IPS-11a (cell line): ENCODE results near the gene ISG20L2.
"Not testable (repeated sequence)": the region's sequence is repeated elsewhere in the genome, so short reads cannot be mapped to it uniquely, and the experiment has no call there.

ENCODE experiments used
- H3K4me3 ChIP-seq: one replicate; pipeline ENCODE4 v1.5.1; 2013; ENCODE audit warnings: low read depth, low read length, control low read depth

ISG20L2 gene

DNA sequence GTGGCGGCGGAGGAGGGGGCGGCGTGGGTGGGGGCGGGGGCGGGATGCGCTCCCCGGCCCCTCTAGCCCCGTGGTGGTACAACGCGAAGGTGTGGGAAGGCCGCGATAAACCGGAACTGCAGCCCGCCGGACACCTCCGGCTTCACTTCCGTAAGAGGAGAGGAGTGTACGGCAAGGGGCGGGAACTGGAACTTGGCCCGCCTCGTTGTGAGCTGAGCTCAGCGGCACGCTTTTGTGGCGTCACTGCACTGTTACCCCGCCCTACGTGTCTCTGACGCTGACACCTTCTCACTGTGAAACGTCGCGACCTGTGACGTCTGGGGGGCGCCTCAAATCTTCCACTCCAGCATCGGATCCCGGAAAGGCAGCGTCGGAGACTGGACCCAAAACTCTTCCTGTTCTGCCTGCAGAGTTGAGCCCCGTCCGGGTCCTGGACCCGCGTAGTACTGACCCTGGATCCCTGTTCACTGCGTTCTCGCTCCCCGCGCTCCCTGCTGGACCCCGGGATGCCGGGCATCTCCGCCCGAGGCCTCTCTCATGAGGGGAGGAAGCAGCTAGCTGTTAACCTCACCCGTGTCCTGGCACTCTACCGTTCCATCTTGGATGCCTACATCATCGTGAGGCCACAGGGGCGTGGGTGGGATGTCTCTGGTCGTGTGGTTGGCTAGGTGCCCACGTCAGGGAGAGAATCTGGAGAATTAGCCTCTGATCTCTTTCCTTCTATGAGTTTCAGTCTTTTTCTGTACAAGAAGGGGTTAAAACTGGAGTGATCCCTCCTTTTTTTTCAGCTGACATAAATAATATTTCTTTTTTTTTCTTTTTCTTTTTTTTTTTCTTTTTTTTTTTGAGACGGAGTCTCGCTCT lies at the start of gene ISG20L2:
Gene ISG20L2, minus strand, starts transcription at position 168 of the 864 bp plus-strand sequence. CDS start 1,114 bp downstream, outside the sequence.
- H3K4me3 ChIP-seq = peak within 1 kb of the TSS; percentile 100

- H3K4me3 ChIP-seq = no peak overlapping the region
Observed at GRCh38 chr1:156777573-156777972, 49.0 kb upstream of the ISG20L2 start.

DNA sequence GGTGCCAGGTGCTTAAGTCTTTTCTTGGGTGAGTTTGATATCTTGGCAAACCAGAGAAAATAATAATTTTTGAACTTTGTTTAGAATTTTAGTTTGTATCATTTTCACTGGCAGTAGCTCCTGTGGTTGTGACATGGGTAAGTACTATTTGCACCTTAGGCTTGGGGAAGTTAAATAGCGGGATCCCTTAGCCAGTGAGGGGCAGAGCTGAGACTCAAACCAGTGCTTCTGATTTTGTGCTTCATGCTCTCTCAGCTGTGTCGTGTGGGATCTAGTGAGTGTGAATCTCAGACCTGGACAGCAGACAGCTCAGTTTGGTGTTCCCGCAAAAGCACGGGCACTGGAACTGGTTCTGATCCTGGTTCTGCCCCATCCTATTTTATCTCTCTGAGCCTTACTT lies 48.4 kb upstream of the ISG20L2 start:
- no peak overlapping the region for H3K4me3 ChIP-seq

DNA sequence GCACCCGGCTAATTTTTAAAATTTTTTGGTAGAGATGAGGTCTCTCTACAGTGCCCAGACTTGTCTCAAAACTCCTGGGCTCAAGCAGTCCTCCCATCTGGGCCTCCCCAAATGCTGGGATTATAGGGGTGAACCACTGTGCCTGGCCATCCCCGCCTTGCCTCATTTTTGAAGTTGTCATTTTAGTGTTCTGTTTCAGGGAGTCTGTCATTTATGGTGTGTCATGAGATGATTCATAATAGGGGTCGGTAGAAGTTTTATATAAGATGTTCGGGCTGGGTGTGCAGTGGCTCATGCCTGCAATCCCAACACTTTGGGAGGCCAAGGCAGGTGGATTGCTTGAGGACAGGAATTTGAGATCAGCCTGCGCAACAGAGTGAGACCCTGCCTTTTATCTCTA lies 47.2 kb upstream of the ISG20L2 start:
- no peak overlapping the region for H3K4me3 ChIP-seq

GRCh38 chr1:156773607-156774006 lies 45.0 kb upstream of the ISG20L2 start:
- no peak overlapping the region for H3K4me3 ChIP-seq

DNA sequence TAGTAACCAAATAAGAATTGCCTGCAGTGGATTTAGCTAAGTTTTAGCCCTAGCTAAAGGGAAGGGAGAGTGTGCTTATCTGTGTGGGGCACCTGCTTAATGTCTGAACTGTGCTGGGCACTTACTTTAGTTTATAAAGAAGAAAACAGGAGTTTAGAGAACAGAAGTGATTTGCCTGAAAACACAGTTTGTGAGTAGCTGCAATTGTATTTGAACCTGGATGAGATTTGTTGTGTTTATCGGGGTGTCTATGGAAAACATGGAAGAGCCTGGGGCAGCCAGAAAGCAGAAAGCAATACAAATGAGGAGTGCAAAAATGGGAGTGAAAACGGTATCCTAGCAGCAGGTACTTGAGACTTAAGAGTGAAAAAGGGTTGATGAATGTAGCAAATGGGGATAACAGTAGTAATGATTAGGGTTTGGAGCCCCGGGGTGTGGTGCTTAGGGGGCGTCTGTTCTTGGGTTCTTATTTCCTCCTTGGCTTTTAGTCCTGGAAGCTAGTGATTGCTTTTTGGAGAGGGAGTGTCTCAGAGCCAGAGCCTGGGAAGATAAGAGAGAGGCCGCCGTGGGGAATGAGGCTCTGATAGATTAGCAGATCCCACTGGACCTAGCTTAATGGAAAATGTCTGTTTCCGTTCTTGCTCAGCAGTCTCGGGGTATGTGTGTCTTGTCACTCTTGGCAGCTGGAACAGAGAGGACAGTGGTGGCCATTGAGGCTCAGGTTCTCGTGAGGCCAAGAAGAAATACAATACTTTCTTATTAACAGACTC lies 44.3 kb upstream of the ISG20L2 start:
- H3K4me3 ChIP-seq = no peak overlapping the region

GRCh38 chr1:156772222-156772621 lies 43.7 kb upstream of the ISG20L2 start:
- no peak overlapping the region for H3K4me3 ChIP-seq

DNA sequence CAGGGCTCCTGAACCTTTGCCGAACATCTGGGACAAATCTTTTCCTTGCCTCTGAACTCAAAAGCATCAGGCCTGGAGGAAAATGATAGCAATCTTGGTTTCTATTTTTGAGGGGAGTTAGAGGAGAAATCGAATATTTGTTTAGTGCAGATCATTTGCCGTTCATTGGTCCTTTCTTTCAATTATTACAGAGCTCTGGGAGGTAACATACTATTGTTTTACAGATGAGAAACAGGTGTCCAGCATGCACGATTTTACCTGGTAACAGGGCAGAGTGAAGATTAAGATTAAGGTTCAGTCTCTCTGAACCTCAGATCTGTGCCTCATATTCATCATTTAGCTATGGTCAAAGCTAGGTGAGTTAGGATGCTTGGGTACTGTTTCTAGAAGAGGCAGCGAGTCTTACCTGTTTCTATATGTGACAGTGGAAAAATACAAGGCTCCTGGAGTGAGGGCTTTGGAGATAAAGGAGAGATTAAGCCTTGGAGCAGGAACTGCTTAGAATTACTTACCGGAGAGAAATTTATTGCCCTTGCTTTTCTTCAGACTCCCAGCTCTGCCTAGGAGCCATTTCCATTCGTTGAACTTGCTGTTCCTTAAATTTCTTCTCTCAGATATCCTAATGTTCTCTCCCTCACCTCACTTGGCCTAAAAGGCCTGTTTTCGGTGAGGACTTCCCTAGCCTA lies 40.2 kb upstream of the ISG20L2 start:
- H3K4me3 ChIP-seq = peak overlapping the region; percentile 92

DNA sequence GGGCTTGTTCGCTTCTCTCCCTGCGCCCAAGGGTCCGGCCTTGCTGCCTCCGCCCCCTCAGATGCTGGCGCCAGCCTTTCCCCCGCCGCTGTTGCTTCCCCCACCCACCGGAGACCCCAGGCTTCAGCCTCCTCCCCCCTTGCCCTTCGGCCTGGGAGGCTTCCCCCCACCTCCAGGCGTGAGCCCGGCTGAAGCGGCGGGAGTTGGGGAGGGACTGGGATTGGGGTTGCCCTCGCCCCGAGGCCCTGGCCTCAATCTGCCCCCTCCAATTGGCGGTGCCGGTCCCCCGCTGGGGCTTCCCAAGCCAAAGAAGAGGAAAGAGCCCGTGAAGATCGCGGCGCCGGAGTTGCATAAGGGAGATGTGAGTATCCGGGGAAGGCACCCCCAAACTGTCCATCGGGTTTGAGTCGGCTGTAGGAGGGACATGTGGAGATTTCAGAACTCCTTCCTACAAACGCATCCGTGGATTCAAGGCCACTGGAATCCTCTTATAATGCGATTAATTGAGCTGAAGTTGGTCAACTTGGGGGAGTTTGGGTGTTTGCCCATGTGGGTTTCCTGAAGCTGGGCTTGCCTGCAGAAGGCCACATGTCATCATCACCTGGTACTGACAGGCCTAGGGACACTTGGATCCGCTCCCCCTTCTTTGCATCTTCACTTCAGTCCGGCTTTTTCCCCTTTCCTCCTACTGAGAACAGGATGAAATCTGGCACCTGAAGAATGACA lies 39.5 kb upstream of the ISG20L2 start:
- peak overlapping the region; percentile 92 for H3K4me3 ChIP-seq

GRCh38 chr1:156767101-156767878 lies 38.7 kb upstream of the ISG20L2 start, which contains the start of gene PRCC:
Gene PRCC (plus strand): TSS chr1:156767535. CDS start chr1:156767772, 237 bp downstream.
- peak within 1 kb of the TSS; percentile 92 for H3K4me3 ChIP-seq

GRCh38 chr1:156766298-156767100 lies 37.9 kb upstream of the ISG20L2 start:
- peak overlapping the region; percentile 57 for H3K4me3 ChIP-seq

DNA sequence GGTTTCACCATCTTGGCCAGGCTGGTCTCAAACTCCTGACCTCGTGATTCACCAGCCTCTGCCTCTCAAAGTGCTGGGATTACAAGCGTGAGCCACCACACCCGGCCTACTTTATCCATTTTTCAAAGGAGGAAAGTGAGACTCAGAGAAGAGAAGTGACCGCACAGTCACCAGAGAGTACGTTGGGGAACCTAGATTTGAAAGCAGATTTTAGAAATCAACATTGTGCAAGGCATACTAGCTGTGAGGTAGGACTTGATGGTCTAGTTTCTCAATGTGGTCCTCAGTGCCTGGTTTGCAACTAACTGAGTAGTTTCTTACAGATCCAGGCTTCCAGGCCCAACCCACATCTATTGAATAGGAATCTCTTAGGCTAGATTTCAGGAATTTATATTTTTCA lies 37.1 kb upstream of the ISG20L2 start:
- no peak overlapping the region for H3K4me3 ChIP-seq

- not testable (repeated sequence) for H3K4me3 ChIP-seq
Observed at GRCh38 chr1:156765136-156765535, 36.6 kb upstream of the ISG20L2 start.

GRCh38 chr1:156760796-156761104 lies 32.2 kb upstream of the ISG20L2 start:
- H3K4me3 ChIP-seq = no peak overlapping the region

DNA sequence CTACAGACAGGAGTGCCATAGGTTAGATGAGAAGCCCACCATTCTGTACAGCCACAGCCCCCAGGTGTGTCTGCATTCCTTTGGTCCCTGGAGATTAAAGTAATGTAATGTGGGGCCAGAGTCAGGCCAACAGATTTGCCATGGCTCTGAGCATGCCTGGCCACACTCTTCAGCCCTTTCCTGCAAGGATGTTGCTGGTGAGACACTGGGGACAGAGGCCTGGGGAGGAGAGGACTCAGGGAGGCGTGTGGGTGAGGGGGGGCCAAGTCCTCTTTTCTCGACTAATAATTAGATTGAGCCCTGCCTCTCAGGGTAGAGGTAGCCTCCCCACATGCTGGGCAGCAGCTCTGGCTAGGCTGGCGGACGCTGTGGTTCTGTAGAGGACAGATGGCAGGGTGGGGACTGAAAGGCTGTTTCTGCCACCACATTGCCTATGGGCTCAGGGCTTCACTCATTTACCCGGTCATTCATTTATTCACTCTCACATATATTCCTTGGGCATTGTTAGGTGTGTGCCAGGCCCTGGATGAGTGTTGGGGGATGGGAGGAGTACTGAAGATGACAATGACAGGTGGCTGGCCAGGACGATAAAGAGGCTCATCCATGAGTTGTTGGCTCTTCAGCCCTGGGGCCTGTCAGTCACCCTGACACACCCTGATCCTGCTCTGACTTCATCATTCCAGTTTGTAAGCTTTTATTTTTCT lies 31.7 kb upstream of the ISG20L2 start:
- H3K4me3 ChIP-seq = no peak overlapping the region

DNA sequence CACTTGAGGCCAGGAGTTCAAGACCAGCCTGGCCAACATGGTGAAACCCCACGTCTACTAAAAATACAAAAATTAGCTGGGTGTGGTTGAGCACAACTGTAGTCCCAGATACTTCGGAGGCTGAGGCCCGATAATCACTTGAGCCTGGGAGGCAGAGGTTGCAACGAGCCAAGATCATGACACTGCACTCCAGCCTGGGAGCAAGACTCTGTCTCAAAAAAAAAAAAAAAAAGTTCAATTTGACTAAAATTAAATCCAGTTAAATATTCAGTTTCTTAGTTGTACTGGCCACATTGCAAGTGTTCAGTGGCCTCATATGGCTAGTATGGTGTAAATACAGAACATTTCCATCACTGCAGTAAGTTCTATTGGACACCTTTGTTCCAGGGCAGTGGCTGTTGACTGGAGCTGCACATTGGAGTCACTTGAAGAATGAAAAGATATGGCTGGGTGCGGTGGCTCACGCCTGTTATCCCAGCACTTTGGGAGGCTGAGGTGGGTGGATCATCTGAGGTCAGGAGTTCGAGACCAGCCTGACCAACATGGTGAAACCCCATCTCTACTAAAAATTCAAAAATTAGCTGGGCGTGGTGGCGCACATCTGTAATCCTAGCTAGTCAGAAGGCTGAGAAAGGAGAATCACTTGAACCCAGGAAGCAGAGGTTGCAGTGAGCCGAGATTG lies 29.1 kb upstream of the ISG20L2 start:
- not testable (repeated sequence) for H3K4me3 ChIP-seq

GRCh38 chr1:156756355-156756754 lies 27.8 kb upstream of the ISG20L2 start:
- H3K4me3 ChIP-seq = no peak overlapping the region

- no peak overlapping the region for H3K4me3 ChIP-seq
Observed at GRCh38 chr1:156755527-156755950, 27.0 kb upstream of the ISG20L2 start.
